Right lobe of liver (tissue), 4 donors: Measurements from ENCODE around the gene SH2D1B.

ENCODE experiments used
- CTCF ChIP-seq, 4 donors: fragments of 200-600 bp in 3 of 4; fragments of 450-650 bp in 1 of 4; IDR thresholded peaks; one replicate each; pipeline versions ENCODE4 v1.5.1 to v1.8.0; 2016 to 2022; ENCODE audit warnings: antibody characterized with exemption in 4 of 4, mild to moderate bottlenecking in 2 of 4
- POLR2A ChIP-seq: fragments of 450-650 bp; IDR thresholded peaks from one replicate; pipeline ENCODE4 v1.6.1; 2017; ENCODE audit warnings: antibody characterized with exemption, mild to moderate bottlenecking
- donor health status: DM: no; HTN: no; CAD: no.
- donor health status: DM: no; HTN: no; CAD: no.
- donor health status: DM: no; HTN: yes; CAD: no.

GRCh38 chr1:162446946-162447345 lies 35.0 kb upstream of the SH2D1B start:
- no peak for TF ChIP-seq CTCF (IDR thresholded peaks at IDR 0.05)
- TF ChIP-seq POLR2A, result no peak
